GM21529 (cell line): ENCODE results near the gene TOX3.

Experiments used
- ATAC-seq: cut with Tn5 transposase; IDR thresholded peaks from one replicate; pipeline ENCODE4 v1.9.1; 2021; ENCODE audit not compliant: unreplicated experiment

TOX3 gene

DNA sequence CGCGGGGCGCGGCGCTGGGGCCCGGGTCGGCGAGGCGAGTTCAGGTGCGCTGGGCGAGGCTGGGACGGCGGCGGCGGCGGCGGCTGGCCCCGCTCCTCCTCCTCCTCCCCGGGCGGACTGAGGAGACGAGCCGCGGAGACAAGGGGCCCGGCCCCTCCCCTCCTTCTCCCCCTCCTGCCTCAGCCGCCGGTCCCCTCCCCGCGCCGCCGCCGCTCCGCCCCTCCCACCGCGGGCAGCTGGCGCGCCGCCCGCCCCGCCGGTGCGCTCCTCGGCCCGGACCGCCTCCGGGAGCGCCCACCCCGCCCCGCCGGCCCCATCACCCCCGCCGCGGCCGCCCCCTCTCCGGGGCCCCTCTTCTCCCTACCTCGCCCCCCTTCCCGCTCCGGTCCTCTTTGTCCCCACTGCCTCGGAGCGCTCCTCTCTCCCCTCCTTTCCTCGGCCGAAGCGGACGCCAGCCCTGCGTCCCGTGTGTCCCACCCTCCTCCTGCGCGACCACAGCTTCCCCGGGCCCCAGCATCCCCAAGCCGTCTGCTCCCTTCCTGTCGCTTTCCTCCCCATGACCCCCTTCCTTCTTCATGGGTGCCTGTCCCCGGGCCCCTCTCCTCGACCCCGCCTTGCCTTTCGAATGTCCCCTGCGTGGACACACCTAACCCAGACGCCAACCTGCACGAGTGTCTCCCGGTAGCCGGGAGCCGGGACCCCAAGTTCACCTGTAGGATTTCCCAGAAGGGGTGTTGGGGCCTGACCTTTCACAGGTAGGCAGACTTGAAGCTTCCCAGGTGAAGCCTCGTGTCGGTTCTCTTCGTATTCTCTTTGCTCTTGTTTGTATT is at the start of gene TOX3:
TOX3 (minus strand) TSS at position 140 of the 830 bp plus-strand sequence. CDS start 420 bp downstream, outside the sequence.
- no peak for ATAC-seq

GRCh38 chr16:52592778-52593177 is 45.8 kb upstream of the TOX3 start:
- no peak for ATAC-seq

DNA sequence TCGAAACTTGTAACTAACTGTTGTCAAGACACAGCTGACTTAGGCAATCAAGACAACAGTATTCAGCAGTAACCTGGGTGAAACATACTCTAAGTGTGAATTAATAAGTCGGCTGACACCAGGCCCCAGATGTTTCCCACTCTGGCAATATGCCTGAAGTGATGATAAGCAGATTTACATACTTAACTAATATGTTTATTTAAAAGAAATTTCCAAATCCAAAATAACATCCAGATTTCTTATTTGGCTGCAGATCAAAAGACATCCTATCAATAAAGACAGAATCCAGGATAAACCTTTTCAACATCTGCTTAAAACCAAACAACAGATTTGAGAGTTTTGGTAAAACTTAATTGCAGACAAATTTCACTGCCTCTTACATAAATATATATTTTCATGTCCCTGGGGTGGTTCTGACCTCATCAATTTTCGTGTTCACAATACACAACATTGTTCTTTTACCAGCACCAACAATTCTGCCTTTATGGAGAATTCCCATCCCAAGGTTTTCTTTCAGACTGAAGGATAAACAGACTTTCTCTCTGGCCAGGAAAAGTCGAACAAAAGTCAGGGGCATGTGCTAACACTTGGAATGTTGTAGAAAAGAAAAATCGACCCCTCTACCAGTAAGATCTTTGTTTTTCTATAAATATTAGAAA is 45.1 kb upstream of the TOX3 start:
- no peak for ATAC-seq

DNA sequence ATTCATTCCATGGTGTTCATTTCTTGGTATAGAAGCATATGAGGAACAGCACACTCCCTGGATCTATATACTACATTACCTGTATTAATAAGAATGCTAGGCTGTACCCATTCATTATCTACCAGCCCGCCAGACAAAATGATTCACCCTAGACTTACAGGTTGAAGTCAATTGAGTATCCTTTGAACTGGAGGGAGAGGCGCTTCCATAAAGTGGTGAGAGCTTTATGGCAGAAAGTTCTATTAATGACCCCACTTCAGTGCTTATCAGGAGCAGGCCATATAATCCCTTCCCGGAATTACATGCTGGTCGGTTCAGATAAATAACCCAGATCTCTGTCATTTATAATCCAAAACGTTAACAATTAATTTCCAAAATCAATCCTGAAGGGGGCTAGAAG is 44.5 kb upstream of the TOX3 start:
- ATAC-seq = no peak

- ATAC-seq = no peak
Observed at GRCh38 chr16:52586159-52586558, 39.2 kb upstream of the TOX3 start.

GRCh38 chr16:52584354-52585320 is 37.7 kb upstream of the TOX3 start:
- ATAC-seq = no peak

- ATAC-seq = no peak
Observed at GRCh38 chr16:52581530-52581929, 34.6 kb upstream of the TOX3 start.

- no peak for ATAC-seq
Observed at GRCh38 chr16:52580488-52580887, 33.5 kb upstream of the TOX3 start.

DNA sequence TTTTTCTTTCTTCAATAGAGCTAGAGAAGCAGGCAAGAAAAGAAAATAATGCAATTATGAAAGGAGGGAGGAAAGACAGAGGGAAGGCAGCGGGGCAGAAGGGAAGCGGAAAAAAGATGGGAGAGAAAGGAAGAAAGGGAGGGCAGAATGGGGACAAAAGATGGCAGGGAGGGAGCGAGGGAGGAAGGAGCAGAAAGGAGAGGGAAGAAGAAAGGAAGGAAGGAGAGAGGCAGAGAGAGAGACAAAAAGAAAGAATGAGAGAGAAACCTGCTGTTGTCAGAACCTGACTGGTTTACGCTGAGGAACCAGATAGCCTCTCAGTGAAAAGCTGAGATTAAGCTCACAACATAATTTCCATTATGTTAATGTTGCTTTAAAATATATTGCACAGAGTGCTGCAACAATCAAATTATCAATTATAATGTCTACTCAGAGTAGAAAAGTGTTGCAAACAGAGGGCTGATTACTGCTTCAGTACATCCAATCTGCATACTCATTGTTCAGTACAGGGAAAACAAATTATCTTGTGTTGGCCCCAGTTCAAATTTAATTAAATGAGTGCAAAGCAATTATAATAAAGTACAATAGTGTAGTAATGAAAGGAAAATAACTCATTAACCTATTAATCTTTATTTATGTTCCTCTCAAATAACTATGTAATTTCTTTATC is 32.0 kb upstream of the TOX3 start:
- no peak for ATAC-seq

GRCh38 chr16:52578007-52578828 is 31.3 kb upstream of the TOX3 start:
- no peak for ATAC-seq

- ATAC-seq = no peak
Observed at GRCh38 chr16:52577130-52577706, 30.3 kb upstream of the TOX3 start.

- ATAC-seq = peak; percentile 76
Observed at GRCh38 chr16:52573365-52574299, 26.7 kb upstream of the TOX3 start.

DNA sequence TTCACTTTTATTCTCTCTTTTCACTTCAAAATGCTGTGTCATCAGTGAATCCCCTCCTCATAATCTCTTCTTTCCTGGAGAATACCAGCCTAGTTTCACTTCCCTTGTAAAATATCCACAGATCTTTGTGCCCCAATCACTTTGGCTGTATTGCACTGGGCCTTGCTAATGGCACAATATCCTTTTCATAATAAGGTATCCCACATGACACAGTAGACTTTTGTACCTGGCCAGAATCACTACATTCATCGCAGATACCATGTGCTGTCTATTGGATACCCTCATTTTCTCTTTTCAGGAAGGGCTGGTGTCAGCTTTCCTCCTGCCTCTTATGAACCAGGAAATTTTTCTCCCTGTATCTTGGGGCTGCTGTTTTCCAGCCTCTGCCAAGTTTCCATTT is 25.7 kb upstream of the TOX3 start:
- no peak for ATAC-seq

DNA sequence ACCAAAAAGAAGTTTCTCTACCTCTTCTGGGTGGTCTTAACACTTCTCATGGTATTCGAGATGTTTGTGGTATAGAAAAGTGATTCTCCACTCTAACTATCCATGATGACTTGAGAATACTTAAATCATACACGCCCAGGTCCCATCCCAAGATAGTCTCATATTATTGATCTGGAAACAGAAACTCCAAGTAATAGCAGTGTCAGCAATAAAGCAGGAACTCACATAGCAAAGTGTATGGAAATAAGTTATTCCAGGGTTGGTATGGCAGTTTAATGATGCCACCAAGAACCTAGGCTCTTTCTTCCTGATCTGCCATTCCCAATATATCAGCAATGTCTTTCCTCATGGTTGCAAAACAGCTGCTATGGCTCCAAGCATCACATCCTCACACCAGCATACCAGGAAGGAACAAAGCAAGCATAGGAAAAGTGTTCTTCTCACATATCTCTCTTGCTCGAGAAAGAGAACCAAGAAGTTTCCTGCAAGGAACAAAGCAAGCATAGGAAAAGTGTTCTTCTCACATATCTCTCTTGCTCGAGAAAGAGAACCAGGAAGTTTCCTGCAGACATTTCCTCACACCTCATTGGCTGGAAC is 23.6 kb upstream of the TOX3 start:
- no peak for ATAC-seq

GRCh38 chr16:52569701-52570100 is 22.8 kb upstream of the TOX3 start:
- no peak for ATAC-seq

DNA sequence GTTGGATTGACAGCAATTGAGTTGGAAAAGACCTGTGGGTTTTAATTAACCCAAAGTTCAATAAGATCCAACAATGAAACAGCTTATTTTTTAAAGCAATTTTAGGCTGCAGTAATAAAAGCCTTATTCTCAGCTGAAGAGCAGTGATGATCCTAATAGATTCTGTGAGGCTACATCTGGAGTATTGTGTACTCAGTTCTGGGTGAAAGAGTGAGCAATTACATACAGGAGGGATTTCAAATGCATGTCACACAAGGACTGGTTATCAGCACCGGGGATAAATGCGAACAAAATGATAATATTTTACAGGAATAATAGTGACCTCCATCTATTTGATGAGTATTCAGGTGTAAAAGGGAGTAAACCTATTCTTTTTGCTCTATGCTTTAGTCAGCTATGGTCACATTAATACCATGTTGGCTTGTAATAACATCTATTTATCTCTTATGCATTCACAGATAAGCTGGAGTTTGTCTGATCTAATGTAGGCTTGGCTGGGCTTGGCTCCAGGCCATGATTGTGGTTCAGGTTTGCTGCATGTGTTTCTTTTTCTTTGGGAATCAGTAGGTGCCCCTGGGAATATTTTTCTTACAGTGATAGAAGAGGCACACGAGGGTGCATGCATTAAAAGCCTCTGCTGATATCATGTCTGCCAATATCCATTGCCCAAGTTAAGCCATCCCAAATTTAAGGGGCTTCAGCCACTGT is 22.2 kb upstream of the TOX3 start:
- no peak for ATAC-seq

DNA sequence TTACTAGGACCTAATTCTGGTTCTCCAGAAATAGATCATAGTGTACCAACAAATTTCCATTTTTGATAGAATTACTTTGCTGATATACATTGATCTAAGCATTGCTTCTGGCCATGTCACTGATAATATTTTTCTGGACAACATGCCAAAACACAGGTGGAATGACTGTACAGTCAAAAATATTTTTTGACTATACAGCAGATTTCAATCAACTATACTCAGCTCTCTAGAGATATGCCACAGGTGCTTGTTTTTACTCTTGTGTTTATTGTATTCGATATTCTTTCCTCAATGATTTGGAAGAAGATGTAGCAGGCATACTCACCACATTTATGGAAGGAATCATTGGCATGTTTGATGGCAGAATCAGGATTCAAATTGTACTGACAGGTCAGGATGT is 21.6 kb upstream of the TOX3 start:
- ATAC-seq = no peak
